Limb (tissue), 2 donors: Measurements from ENCODE around the gene CCDC187.

ENCODE experiments used
- DNase-seq, 2 donors: peaks; one replicate each; pipeline ENCODE4 v3.0.0-alpha.2; 2016; ENCODE audit errors: extremely low spot score in 2 of 2

The CCDC187 gene

DNA sequence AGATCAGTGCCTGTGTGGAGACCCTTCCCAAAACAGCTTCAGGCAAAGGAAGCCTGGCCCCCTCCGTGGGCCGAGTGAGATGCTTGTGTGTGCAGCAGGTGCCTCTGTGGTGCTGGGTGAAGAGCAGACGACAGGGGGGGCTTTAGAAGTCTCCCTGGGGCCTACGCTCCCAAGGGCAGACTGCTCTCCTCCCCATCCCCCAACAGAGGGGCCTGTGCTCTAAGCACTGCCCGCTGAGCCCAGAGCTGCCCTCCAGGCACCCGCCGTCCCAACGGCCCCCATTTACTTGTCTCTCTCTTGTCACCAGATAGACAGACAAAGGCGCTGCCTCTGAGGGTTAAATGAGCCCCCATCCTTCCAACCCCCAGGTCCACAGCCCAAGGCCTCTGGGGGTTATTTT lies 96.3 kb downstream of the CCDC187 start:
- DNase-seq: no peak

GRCh38 chr9:136206602-136207275 lies 97.2 kb downstream of the CCDC187 start:
- no peak for DNase-seq

- DNase-seq: no peak
These were observed 98.2 kb downstream of the CCDC187 start for GRCh38 chr9:136205707-136205992.

GRCh38 chr9:136204838-136205706 lies 98.8 kb downstream of the CCDC187 start, which contains the start of gene LHX3:
Gene LHX3, minus strand, starts transcription at chr9:136205128. Its CDS starts 116 bp downstream, at chr9:136205012.
- DNase-seq: peak; percentile 14 to 70

- DNase-seq: no peak
These were observed 99.6 kb downstream of the CCDC187 start for GRCh38 chr9:136204145-136204805.

GRCh38 chr9:136203408-136204144 lies 100.3 kb downstream of the CCDC187 start:
- DNase-seq: no peak

- no peak for DNase-seq
These were observed 101.2 kb downstream of the CCDC187 start for GRCh38 chr9:136202454-136203407.

DNA sequence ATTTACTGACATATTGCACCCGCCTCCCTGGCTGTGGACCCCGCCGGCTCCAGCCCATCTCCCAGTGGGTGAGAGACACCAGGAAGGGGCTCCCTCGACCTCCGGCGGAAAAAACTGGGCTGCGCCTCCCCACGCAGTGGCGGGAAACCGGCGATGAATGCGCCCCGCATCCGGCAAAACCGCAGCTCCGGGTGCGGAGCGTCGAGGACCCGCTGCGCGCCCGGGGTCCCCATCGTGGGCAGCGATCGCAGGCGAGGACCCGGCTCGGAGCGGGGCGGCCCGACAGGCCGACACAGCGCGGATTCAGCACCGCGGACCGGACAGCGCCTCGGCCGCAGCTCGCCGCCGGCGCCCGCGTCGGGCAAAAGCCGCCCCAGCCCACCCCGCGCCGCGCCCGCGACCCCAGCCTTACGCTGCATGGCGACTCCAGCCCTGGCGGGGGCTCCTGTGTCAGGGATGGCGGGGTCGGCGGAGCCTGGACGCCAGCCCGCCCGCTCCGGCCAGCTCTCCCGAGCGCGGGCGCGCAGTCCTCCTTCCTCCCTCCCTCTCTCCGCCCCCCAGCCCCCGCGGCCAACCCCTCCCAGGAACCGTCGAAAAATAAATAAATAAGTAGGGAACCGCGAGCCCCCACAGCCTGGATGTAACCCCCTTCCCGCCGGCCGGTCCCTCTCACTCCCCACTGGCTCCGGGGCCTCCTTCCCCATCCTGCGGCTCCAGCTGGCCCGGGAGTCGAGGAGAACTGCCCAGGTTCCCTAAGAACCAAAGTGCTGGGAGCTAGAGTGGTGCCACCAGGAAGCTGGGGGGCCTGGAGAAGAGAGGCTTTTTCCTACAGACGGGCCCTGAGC lies 102.1 kb downstream of the CCDC187 start:
- DNase-seq: peak; percentile 7 to 76

DNA sequence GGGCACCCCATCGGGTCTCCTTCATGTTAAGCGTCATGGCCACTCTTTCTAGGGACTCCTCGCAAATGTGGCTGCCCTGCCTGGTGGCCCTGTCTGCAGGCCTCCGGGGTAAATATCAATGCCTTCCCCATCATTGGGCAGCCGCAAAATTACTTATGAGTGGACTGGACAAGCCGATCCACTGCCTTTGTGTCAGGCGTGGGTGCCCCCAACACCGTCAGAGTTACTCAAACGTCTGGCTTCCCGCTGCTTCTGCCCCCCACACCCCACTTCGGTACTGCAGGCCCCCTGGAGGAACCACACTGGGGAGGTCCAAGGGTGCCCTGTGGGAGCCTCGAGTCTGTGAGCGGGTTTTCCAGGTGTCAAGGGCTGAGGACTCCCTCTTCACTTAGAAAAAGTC lies 102.7 kb downstream of the CCDC187 start:
- DNase-seq: no peak

DNA sequence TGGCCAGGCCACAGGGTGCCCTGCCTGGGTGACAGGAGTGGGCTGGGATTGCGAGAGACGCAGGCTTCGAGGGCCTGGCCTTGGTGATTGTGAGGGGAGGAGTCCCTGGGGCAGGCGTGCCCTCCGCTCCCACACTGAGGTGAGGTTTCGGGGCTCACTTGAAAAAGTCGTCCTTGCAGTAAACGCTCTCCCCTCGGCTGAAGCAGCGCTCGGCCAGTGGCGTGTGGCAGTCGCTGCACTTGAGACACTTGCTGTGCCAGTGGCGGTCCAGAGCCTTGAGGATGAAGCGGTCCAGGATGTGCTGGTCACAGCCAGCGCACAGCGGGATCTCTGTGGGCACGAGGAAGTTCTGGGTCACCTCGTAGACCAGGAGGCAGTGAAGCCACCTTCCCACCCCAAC lies 103.5 kb downstream of the CCDC187 start:
- DNase-seq: no peak
